T-helper 1 cell treated with Interleukin-12 subunit alpha and Interleukin-12 subunit beta and Interleukin-4 antibody, amounts not matched to agents 30 ng/mL and 1 ng/mL, for 36 hours (primary cell): Measurements from ENCODE around the gene SMYD3. TPM values are rescaled to one million over a fixed set of nuclear protein-coding genes. Genes with fewer than 3 reads are reported as not detected.
"Not testable (repeated sequence)": the region's sequence is repeated elsewhere in the genome, so short reads cannot be mapped to it uniquely, and the experiment has no call there.

Experiments
- intact Hi-C: fragments of 100-400 bp; cut with micrococcal nuclease; formaldehyde crosslinking; loops from one replicate; pipeline ENCODE4 v1.15.1; 2024
- total RNA-seq: library from RNA; stranded (reverse); gene quantifications from 2 replicates; pipeline ENCODE4 v1.2.3, GENCODE V29; 2022

SMYD3 gene
- total RNA-seq, 1 donor from 2014 or later: 24.1 TPM

DNA sequence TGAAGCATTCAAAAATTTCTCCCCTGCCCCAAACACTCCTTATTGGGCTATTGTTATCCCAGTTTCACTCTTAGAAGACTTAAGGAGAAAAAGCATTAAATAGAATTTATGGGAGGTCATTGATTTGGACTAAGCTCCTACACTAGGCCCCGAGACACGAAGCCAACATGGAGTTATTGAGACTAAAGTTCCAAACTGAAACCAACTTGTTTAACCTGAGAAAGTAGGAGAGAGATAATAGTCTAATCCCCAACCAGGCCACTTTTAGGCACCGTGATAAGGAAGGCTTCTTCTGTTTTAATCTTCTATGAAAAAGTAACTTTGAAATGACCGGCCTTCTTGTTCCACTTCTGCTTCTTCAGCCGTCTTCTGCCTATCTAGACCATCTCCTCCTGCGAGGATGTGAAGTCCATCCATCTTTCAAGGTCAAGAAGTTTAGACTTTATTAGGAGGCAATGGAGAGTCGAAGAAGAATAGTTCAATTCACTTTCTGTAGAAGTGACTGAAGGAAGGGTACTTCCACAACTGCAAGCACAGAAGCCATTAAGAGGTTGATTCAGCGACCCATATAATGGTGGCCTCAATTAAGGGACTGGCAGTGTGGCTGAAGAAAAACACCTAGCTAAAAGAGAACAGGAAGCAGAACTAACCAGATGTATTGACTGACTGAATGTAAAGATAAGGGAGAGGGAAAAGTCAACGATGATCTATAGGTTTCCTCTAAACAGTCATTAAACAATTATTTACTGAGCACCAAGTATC lies 428.8 kb downstream of the SMYD3 start:
- intact Hi-C loops: no loop called here

DNA sequence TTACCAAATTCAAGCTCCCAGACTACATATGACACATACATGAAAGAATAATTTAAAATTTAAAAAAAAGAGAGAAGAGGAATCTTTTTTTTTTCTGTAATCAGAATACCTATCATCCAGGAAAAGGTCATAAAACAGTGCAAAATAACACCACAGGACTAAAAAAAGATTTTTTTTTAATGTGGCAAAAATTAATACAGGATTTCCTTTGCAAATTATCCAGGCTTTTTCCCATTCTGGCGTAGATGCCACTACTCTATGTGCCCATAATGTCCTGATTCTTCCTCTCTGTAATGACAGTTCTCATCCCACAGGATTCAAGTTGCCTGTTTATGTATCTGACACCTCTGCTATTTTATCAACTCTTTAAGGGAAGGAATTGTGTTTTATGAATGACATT lies 429.6 kb downstream of the SMYD3 start:
- intact Hi-C loops: no loop called here

DNA sequence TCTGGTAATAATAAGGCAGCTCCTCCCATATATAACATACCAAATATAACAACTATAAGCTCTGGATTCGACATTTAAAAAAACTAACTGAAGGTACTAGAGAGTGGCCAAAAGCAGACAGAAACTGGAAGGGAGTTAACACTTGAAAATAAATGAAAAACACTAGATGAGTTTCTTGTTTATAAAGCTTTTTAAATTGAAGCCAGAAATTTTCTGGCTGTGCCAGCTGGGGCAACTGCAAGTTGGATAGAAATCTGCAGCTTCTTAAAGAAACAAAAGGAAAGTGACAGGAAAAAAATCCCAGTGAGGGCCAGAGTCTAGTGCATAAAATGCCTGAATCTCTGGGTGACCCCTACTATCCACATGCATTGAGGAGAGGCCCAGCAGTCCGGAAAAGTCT lies 432.7 kb downstream of the SMYD3 start:
- intact Hi-C loops: no loop called here

DNA sequence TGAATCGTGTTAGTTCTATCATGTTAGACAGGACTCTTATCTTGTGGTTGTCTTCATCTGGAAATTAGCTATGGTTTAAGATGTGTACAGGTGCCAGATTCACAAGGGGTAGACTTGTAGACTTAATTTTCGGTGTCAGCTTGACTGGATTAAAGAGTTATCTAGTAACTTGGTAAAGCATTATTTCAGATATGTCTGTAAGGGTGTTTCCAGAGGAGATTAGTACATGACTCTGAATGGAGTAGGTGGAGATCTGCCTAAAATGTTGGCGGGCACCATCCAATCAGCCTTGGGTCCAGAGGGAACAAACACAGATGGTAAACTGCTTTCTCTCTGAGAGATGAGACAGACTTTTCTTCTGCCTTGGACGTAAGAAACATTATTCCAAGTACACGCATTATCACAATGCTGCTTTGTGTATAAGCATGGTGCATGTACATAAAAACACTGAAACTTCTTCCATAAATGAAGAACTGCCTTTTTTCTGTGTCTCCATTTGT lies 434.6 kb downstream of the SMYD3 start:
- intact Hi-C loops: no loop called here

DNA sequence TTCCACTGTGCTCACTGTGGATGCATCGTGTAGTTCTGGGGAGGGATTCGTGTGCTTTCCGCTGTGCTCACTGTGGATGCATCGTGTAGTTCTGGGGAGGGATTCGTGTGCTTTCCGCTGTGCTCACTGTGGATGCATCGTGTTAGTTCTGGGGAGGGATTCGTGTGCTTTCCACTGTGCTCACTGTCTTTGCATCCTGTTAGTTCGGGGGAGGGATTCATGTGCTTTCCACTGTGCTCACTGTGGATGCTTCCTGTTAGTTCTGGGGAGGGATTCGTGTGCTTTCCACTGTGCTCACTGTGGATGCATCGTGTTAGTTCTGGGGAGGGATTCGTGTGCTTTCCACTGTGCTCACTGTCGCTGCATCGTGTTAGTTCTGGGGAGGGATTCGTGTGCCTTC lies 435.1 kb downstream of the SMYD3 start:
- intact Hi-C loops: not testable (repeated sequence)

DNA sequence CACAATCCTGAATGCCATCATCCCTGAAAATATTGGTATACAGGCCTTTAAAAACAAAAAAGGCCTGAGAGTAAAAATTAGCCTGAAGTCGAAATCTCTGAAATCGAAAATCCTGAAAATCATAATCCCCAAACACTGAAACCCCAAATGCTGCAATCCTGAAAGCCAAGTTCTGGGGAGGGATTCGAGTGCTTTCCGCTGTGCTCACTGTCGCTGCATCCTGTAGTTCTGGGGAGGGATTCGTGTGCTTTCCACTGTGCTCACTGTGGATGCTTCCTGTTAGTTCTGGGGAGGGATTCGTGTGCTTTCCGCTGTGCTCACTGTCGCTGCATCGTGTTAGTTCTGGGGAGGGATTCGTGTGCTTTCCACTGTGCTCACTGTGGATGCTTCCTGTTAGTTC lies 435.5 kb downstream of the SMYD3 start:
- intact Hi-C loops: not testable (repeated sequence)

DNA sequence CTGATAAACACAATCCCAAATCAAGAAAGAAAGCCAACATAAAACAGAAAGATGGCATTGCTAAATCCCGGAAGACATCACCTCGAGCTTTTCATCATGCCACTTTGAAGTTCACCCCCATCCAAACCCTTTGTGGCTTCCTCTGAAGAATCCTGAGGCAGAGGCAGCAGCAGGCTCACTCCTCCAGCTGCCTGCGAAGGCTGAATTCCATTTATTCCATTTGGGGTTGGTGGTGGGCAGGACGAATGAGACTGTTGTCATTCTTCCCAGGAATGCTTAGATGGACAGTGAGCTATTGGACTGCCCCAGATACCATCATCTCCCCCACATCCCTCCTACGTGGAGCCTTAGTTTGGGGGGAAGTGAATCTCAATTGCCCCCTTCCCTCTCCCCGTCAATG lies 437.5 kb downstream of the SMYD3 start:
- intact Hi-C loops: no loop called here

DNA sequence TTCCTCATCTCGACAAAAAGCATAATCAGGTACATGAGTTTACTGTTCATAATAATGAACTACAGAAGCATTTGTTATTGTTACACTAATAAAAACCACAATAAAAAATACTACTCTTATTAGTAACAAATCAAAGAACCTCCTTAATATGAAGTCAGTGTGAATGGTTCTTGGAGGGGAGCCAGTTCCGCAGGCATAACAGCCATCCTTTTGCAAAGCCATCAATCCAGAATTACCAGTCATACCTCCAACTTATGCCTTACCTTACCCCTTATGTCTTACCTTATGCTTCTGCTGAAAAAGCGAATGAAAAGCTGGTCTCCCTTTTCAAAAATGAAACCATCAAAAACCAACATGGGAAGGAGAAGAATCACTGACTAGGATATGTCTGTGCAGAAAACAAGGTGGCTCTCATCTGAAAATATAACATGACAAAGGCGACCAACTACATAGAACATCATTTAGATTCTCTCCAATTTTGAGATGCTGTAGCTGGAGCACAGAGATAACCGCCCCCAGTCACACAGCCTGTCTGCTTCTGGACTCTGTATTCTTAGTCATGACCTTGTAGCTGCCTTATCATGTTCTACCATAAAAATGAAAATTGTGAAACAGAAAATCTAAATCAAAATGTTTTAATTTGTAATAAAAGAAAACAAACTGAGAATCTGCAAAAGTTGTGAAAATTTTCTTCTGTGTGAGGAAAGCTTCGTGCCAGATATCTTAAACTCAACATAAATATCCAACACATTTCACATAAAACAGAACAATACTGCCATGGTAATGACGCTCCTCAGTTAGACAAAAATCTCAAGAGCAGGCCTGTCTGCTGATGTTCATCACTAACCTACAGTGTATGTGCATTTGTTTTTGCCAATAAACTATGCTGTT lies 438.2 kb downstream of the SMYD3 start:
- intact Hi-C loops: no loop called here

DNA sequence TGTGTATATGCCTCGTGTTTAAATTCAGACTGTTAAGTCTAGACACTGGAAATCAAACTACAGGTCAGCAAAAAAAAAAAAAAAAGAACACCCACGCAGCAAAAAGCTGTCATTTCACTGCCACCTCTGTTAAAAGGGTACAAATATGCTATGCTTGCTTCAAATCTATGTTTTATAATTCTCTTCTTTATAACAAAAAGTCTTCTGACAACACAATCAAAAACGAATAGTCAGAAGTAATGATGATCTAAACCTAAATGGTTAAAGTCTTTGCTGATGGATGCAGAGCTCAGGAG lies 438.9 kb downstream of the SMYD3 start:
- intact Hi-C loops: no loop called here

DNA sequence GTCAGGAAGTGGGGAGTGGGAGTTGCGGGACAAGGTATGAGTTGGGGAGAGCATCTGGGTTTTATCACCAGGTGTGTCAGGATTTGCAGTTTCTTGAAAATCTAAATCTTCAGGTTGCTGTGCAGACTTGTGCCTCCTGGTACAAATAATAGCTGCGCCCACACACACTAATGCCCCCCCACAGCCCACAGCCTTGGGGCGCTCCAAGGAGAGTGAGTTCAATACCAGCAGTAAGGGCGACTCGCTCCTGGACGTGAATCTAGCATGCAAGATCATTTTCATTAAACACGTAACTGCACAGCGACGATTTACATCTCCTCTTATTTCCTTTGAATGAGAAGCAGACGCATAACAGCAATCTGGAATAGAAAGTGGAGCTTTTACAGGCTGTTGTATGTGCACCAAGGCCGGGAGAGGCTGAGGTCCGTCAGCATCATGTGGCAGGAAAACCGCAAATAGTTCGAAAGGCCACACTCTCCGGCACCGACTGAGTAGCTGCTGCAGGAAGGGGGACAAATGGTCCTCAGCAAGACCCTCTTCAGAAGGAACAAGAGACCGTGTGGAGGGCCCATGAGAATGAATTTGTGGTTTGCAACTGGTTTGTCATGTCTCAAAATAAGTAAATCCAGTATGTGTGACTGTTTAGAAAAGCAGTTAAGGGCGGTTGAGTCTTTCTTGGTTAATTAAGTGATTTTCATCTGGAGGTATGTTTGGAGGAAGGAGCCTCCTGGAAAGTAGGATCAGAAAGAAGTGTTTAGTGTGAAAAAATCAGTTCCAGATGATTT lies 439.5 kb downstream of the SMYD3 start:
- intact Hi-C loops: no loop called here

DNA sequence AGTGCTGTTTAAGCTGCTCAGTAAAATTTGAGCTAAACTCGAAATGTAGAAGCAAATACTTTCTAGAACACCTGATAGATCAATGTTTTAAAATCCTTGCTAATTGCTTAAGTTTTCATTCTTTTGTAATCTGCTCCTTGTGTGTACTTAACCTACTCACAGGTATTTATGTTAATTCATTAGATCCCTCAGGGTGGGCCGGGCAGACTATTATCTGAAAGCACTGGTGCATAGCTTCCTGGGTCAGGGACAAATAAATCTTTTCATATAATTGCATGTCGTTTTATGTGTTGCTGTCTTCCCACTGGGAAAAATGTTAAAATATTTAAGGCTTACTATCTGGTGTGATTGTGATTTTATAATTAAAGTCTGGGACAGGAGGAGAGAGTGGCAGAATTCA lies 440.5 kb downstream of the SMYD3 start:
- intact Hi-C loops: no loop called here

DNA sequence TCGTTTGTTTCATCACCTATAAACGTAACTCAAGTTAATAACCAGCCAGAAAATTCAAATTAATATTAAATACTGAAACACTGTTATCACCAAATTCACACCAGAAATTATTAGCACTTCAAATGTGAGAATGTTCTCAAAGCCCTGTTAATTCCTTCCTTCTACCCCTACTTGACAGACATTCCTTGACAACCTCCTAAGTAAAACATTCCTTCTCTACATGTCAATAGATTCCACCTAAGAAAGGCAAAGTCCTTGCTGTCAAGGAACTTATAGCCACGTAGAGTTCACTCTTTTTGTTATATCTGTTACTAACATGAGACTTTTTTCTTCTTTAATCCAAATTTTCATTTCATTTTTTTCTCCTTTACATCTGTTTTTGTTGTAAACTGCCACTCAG lies 441.5 kb downstream of the SMYD3 start:
- intact Hi-C loops: no loop called here

DNA sequence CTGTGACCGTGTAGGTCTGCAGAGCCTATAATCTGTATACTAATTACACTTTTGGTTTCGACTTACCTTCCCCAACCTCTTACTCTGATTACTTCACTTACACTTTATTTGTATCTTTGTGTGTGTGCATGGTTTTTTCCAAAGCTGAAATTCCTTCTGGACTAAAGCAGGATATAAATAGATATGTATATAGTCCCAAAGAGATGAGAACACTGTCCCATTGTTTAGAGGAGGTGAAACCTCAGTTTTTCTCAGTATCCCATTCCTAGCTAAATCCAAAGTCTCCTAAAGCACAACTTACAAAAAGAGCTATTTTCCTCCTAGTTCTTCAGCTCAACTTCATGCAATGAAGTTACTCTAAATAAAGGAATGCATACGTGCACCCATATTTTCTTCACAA lies 442.2 kb downstream of the SMYD3 start:
- intact Hi-C loops: no loop called here

DNA sequence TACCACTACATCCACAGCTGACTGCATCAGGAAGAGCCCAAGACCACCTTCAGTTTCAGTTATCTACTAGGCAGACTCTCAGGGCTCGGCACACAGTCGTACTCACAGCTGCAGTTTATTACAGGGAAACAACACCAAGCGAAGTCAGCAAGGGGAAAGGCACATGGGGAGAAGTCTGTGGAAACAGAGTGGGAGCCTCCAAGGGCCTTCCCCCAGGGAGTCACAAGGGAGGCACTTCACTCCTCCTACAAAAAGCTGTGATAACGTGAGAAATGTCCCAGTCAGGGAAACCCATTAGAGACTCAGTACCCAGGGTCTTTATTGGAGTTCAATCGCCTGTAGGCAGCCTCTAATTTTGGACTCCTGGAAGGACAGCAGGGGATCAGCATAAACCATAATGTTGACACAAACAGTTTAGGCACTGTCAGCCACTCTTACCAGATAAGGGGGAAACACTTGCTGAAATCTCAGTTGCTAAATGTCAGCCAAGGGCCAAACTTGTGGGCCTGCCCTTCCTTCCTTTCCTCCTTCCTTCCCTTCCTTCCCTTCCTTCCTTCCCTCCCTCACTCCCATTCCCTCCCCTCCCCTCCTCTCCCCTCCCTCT lies 444.0 kb downstream of the SMYD3 start:
- intact Hi-C loops: no loop called here

DNA sequence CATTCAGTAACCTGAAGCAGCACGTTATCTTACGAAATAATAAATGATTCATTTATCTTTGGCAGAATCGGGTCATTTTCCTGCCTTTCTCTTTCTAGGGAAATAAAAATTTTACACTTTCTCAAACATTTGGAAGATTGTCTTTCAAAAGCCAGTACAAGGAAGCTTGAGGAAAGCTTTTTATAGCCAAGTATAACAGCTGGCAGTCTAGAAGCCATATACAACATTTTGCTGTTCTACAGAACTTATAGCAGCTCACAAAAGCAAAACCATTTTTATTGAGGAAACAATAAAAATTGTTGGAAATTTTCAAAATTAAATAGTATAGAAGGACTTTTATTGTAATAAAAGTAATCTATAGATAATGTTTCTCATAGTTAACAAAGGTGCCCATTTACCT lies 448.6 kb downstream of the SMYD3 start:
- intact Hi-C loops: no loop called here

DNA sequence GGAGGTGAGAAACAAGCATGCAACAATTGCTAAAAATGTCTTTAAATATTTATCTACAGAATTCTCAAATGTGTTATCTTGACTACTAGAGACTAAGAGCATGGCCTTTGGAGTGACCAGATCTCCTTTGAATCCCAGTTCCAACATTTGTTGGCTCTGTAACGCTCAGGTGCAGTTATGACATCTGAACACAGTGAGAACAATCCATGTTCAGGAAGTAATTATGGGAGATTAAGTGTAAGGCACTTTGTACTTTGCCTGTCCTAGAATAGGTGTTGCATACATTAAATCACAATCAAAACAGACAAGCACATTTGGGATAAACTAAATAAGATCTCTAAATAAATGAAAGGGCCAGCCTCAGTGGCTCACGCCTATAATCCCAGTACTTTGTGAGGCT lies 454.5 kb downstream of the SMYD3 start:
- intact Hi-C loops: no loop called here

DNA sequence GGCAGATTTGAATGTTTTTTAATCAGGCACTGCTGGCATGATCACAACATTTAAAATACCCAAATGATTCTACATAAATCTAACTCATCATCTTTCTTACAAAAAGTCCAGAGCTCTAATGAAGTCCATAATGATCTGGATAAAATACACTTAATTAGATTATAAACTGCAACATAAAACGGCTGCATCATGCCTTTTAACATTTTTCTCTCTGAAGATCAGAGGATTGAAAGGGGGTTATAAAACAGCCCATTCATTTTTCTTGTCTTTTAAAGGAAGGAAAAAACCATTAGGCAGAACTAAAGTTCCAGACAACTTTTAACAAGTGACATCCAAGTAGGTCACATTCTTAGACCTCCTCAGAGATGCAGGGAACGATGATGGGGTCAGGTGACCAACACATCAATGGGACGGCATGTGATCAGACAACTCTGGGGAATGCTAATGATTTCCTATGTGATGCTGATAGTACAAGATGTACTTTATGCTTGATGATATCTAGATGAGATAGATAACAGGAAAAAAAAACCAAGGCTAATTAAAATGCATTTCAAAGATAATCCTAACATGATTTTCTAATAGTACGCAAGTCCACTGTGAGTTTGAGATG lies 455.1 kb downstream of the SMYD3 start:
- intact Hi-C loops: no loop called here

DNA sequence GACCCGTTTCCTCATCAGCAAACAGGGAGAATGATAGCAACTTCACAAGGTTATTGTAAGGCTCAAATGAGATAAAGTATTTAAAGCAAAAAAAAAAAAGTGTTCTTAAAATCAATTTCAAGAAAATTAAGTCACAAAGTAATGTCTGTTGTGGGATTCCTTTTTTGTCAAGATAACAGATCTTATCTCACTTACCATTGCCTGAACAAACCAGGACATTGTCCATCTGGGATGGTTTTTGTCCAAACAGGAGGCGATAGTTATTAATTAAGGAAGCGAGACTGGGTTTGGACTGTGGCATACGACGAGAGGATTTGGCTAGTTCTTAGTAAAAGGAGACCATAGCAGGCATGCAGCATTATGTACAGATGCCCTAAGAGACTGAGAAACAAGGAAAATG lies 458.4 kb downstream of the SMYD3 start:
- intact Hi-C loops: no loop called here

DNA sequence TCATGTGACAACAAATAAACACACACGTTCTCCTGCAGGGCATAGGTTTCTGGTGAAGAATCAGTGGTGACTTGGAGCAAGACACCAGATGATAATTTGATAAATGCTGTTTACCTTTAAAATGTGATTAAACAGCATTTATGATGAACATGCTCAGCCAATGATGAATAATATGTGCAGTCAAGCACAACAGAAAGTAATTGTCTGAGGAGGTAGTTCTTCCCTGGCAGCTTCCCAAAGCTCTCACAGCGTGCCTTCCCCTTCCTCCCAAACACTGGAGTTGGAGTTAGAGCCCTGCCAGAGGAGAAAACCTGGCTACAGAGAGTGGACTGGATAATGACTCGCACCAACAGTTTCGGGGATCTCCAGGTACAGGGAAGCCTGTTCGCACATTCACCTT lies 463.5 kb downstream of the SMYD3 start:
- intact Hi-C loops: no loop called here

DNA sequence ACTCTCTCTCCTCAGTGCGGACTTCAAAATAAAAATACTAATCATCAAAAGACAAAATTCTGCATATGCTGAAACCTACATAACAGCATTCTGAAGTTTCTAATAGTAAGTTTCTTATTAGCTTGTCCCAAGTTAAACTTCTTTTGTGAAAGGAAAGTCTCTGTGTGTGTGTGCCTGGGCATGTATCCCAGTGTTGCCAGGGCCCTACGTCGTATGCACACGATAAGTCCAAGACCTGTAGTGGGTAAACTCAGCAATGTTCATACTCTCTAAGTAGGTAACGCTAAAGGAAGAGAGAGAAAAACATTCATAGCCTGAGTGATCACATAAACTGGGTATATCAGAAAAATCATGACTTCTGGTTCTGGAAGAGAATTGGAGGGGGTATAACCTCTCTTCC lies 465.7 kb downstream of the SMYD3 start:
- intact Hi-C loops: no loop called here
